Loucy (cell line): ENCODE data around the gene TNS3.

Experiments
- H2AFZ ChIP-seq: fragments of 200-600 bp; sonication (generic); 2 replicates; pipeline ENCODE4 v1.6.0; 2016; ENCODE audit warnings: antibody characterized with exemption, mild to moderate bottlenecking, low read length, moderate library complexity
- H3F3A ChIP-seq: fragments of 200-600 bp; 2 replicates; pipeline ENCODE4 v1.6.0; 2016; ENCODE audit warnings: antibody characterized with exemption, low read depth, mild to moderate bottlenecking
- H3K27me3 ChIP-seq: fragments of 200-600 bp; sonication (generic); 2 replicates; pipeline ENCODE4 v1.6.1; 2014; ENCODE audit warnings: low read length, mild to moderate bottlenecking; ENCODE audit not compliant: insufficient read depth, poor library complexity, severe bottlenecking
- H3K36me3 ChIP-seq: fragments of 200-600 bp; sonication (generic); 2 replicates; pipeline ENCODE4 v1.6.1; 2016; ENCODE audit warnings: low read length; ENCODE audit not compliant: insufficient read depth
- H3K4me1 ChIP-seq: fragments of 200-600 bp; sonication (generic); 2 replicates; pipeline ENCODE4 v1.5.1; 2014; ENCODE audit warnings: low read length, mild to moderate bottlenecking; ENCODE audit not compliant: insufficient read depth, poor library complexity, severe bottlenecking
- H3K4me2 ChIP-seq: fragments of 200-600 bp; sonication (generic); 2 replicates; pipeline ENCODE4 v1.6.0; 2014; ENCODE audit warnings: antibody characterized with exemption, low read length, low read depth, mild to moderate bottlenecking; ENCODE audit not compliant: poor library complexity, severe bottlenecking
- H3K4me3 ChIP-seq: fragments of 200-600 bp; sonication (generic); 2 replicates; pipeline ENCODE4 v1.5.1; 2014; ENCODE audit warnings: low read length, mild to moderate bottlenecking, mixed read lengths; ENCODE audit not compliant: poor library complexity, severe bottlenecking
- H3K79me2 ChIP-seq: fragments of 200-600 bp; sonication (generic); 2 replicates; pipeline ENCODE4 v1.6.1; 2014; ENCODE audit warnings: low read length; ENCODE audit not compliant: insufficient read depth
- H3K9ac ChIP-seq: fragments of 200-600 bp; sonication (generic); 2 replicates; pipeline ENCODE4 v1.6.0; 2014; ENCODE audit warnings: mild to moderate bottlenecking, low read depth, low read length, moderate library complexity; ENCODE audit not compliant: poor library complexity, severe bottlenecking
- H3K9me2 ChIP-seq: fragments of 200-600 bp; sonication (generic); replicated peaks from 2 replicates; pipeline ENCODE4 v1.6.1; 2016; ENCODE audit warnings: low read depth, low read length, mixed read lengths
- H3K9me3 ChIP-seq: fragments of 200-600 bp; sonication (generic); 2 replicates; pipeline ENCODE4 v1.6.1; 2014; ENCODE audit warnings: mild to moderate bottlenecking, antibody characterized with exemption, low read length, low read depth; ENCODE audit not compliant: insufficient read depth
- H4K20me1 ChIP-seq: fragments of 200-600 bp; sonication (generic); 2 replicates; pipeline ENCODE4 v1.6.0; 2014; ENCODE audit warnings: antibody characterized with exemption, low read length, mild to moderate bottlenecking; ENCODE audit not compliant: insufficient read depth, poor library complexity, severe bottlenecking
- EZH2phosphoT487 ChIP-seq: fragments of 200-600 bp; IDR thresholded peaks from 2 replicates; pipeline ENCODE4 v1.6.1; 2018; ENCODE audit warnings: antibody characterized with exemption, mild to moderate bottlenecking, moderate library complexity, borderline replicate concordance
- TF ChIP-seq, protein P1 (sequence below): fragments of 200-600 bp; sonication (generic); conservative IDR thresholded peaks from 2 replicates; pipeline ENCODE4 v1.5.1; 2014; ENCODE audit warnings: mild to moderate bottlenecking, antibody characterized with exemption, low read length

Gene TNS3

DNA sequence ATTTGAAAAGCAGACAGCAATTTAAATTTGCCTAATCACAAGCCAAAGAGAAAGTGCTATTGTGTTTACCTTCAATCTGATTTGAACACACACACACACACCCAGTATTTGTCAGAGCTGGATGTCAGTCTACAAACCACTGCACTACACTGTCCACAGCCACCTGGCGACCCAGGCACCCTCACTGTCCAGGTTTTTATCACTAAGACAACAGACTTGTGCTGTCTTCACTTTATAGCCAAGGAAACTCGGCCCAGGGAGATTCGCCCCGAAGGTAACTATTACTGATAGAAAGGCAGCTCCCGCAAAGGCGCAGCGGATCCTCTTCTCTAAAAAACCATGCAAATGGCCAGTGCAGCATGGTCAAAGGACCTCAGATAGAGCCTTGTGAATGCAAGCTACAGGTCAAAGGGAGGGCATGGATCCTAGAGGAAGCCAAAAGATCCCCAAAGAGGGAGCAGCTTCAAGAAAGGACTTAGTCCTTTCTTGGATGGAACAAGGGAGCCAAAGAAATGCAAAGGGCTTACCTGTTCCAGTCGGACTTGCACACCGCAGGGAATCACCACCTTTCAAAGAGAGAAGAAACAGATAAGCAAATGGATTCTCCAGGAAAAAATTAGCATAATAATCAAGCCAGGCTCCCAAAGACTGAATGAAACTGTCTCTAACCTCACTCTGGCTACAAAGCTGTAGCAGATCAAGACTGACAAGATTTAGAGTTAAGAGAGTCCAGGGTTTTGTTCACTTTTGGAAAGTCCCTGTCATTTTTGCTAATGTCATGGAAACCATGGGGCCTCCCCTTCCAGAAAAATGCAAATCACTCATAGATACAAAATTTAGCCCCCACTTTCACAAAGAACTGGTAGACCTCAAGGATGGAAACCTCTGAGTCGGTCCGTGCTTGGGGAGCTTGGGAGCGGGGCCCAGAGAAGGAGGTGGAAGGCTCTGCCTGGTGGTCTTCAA lies 101.1 kb downstream of the TNS3 start:
- no peaks in the 10 kb centered on the region for H3K27me3 ChIP-seq
- H3F3A ChIP-seq, result no peaks in the 10 kb centered on the region
- no peaks in the 10 kb centered on the region for H4K20me1 ChIP-seq
- H3K36me3 ChIP-seq, result no peaks in the 10 kb centered on the region
- H3K9me2 ChIP-seq, result no peaks in the 10 kb centered on the region
- no peak overlapping the region for H3K4me2 ChIP-seq
- H3K79me2 ChIP-seq, result no peaks in the 10 kb centered on the region
- no peaks in the 10 kb centered on the region; the same call in 1 of the 2 replicates for H3K9me3 ChIP-seq
- no peaks in the 10 kb centered on the region for H3K4me1 ChIP-seq
- H2AFZ ChIP-seq, result no peak overlapping the region
- no peak overlapping the region for H3K4me3 ChIP-seq
- TF ChIP-seq EZH2phosphoT487, result no peak
- TF ChIP-seq, protein P1, sequence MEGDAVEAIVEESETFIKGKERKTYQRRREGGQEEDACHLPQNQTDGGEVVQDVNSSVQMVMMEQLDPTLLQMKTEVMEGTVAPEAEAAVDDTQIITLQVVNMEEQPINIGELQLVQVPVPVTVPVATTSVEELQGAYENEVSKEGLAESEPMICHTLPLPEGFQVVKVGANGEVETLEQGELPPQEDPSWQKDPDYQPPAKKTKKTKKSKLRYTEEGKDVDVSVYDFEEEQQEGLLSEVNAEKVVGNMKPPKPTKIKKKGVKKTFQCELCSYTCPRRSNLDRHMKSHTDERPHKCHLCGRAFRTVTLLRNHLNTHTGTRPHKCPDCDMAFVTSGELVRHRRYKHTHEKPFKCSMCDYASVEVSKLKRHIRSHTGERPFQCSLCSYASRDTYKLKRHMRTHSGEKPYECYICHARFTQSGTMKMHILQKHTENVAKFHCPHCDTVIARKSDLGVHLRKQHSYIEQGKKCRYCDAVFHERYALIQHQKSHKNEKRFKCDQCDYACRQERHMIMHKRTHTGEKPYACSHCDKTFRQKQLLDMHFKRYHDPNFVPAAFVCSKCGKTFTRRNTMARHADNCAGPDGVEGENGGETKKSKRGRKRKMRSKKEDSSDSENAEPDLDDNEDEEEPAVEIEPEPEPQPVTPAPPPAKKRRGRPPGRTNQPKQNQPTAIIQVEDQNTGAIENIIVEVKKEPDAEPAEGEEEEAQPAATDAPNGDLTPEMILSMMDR, result no peak
- no peak overlapping the region for H3K9ac ChIP-seq

DNA sequence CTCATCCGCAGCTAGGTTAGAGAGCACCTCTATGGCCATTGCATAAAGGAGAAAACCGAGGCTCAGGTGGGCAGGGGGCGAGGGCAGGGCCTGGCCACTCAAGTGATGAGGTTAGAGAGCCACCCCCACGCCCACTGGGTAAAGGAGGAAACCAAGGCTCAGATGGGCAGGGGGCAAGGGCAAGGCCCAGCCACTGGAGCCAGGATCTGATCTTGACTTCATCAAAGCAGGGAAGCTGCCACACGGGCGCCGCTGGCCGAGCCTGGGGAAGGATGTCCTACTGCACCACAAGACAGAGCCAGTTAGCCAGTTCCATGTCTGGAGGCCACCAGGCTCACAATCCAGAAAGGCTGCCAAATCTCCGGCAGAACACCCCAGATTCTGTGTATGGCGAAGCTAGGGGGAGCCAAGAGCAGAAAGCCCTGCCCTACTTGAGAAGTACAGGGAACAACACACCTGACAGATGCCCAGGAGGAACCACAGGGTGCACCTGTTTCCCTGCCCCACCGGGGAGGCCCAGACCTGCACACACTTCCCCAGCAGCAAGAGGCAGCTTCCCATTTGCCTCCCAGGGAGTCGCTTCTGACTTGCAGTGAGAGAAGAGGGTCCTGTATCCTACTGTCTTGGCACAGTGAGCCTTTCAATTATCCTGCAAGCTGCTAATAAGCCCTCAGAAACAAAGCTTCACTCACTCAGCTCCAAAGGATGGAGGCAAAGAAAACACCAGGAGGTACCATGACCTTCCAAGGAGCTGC lies 101.9 kb downstream of the TNS3 start:
- Histone ChIP-seq H3K4me3 (no peak overlapping the region), H2AFZ (no peak overlapping the region), H3F3A (no peaks in the 10 kb centered on the region), H3K9me2 (no peaks in the 10 kb centered on the region), H3K9ac (no peak overlapping the region), H3K79me2 (no peaks in the 10 kb centered on the region), H3K4me1 (no peaks in the 10 kb centered on the region), H3K9me3 (no peaks in the 10 kb centered on the region; the same call in 1 of the 2 replicates), H3K4me2 (no peak overlapping the region), H3K27me3 (no peaks in the 10 kb centered on the region), H4K20me1 (no peaks in the 10 kb centered on the region), H3K36me3 (no peaks in the 10 kb centered on the region)
- TF ChIP-seq, protein P1, result no peak
- TF ChIP-seq EZH2phosphoT487, result no peak

DNA sequence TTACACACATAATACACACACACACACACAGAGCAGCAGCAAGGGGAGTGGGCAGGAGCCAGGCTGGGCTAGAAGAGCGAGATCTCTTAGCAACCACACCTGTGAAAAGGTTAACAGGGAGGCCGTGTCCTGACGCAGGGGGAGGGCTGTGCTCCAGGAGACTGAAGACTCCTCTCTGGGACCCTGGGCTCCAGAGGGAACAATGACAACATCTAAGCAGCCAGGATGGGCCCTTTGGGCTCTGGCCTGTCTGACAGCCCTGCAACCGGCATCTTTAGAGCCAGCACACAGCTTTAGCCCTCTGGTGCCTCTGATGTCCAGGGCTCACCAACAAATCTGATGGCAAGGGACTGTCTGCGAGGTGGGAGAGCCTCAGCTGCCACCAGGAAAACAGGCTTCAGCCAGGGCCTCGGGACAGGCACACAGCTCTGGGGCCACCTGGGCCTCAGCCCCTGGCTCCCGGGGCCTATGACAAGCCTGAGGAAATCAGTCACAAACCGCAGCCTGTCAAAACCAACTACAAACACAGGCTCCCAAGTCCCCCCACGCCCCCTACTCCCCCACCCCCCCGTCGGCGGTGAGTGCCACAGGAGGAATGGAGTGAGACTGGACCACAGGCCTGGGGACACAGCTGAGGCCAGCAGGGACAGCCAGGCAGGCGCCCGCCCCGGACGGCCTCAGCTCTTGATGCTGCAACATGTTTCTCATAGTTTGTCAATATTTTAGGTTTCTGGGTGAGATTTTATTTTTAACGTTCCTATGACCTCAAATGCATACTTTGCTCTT lies 102.8 kb downstream of the TNS3 start:
- TF ChIP-seq EZH2phosphoT487, result no peak
- TF ChIP-seq, protein P1, result no peak
- no peaks in the 10 kb centered on the region for H3K4me1 ChIP-seq
- no peaks in the 10 kb centered on the region for H3K9me2 ChIP-seq
- H3K9ac ChIP-seq, result no peak overlapping the region
- no peak overlapping the region for H3K4me3 ChIP-seq
- no peaks in the 10 kb centered on the region for H3K27me3 ChIP-seq
- H3F3A ChIP-seq, result no peaks in the 10 kb centered on the region
- no peaks in the 10 kb centered on the region for H4K20me1 ChIP-seq
- H3K9me3 ChIP-seq, result peaks cover 6% of the 10 kb centered on the region; the same call in 1 of the 2 replicates
- H3K4me2 ChIP-seq, result no peak overlapping the region
- no peaks in the 10 kb centered on the region for H3K36me3 ChIP-seq
- H2AFZ ChIP-seq, result no peak overlapping the region
- no peaks in the 10 kb centered on the region for H3K79me2 ChIP-seq
